GM21526 (cell line): ENCODE measurements around the gene INTS15.
A peak's percentile ranks its signal among the peaks of the same experiment; 100 is the strongest.

Source experiments
- ATAC-seq: cut with Tn5 transposase; IDR thresholded peaks from one replicate; pipeline ENCODE4 v1.9.1; 2021; ENCODE audit warnings: moderate library complexity; ENCODE audit not compliant: unreplicated experiment, low FRiP score

The INTS15 gene

DNA sequence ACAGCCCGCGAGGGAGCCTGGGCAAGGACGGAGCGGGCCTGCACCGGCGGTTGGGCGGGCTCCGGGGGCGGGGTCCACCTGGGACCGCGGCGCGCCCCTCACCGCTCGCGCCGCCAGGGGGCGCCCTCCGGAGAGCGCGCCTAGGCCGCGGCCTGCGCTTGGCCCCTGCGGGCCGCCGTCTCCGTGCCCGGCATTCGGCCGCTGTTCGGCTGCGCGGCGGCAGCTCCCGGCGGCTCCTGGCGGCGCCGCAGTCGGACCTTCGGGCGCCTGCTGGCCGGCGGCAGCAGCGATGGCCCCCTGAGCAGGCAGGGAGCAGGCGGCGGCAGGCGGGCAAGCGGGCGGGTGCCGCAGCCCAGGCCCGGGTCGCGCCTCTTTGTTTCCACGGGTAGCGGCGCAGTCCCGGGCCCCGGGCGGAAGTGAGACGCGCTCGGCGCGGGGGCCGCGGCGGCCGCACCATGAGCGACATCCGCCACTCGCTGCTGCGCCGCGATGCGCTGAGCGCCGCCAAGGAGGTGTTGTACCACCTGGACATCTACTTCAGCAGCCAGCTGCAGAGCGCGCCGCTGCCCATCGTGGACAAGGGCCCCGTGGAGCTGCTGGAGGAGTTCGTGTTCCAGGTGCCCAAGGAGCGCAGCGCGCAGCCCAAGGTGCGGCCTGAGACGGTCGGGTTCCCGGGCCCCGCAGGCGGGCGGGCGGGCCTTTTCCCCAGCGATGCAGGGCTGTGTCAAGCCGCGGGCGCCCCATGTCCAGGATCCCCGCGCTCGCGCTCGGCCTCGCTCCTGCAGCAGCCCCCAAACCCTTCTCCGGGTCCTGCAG lies at the start of gene INTS15:
Gene INTS15, plus strand, starts transcription at position 193 of the 816 bp plus-strand sequence. Its CDS starts 263 bp downstream, at position 456.
- peak; percentile 76 for ATAC-seq

DNA sequence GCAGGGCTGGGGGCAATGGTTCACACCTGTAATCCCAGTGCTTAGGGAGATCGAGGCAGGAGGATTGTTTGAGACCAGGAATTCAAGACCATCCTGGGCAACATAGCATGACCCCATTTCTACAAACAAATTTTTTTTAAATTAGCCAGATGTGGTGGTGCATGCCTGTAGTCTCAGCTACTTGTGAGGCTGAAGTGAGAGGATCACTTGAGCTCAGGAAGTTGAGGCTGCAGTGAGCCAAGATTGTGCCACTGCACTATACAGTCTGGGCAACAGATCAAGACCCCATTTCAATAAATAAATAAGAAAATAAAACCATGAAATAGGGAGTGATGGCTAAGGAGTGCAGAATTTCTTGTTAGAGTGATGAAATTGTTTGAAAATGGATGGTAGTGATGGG lies 47.5 kb upstream of the INTS15 start:
- no peak for ATAC-seq

DNA sequence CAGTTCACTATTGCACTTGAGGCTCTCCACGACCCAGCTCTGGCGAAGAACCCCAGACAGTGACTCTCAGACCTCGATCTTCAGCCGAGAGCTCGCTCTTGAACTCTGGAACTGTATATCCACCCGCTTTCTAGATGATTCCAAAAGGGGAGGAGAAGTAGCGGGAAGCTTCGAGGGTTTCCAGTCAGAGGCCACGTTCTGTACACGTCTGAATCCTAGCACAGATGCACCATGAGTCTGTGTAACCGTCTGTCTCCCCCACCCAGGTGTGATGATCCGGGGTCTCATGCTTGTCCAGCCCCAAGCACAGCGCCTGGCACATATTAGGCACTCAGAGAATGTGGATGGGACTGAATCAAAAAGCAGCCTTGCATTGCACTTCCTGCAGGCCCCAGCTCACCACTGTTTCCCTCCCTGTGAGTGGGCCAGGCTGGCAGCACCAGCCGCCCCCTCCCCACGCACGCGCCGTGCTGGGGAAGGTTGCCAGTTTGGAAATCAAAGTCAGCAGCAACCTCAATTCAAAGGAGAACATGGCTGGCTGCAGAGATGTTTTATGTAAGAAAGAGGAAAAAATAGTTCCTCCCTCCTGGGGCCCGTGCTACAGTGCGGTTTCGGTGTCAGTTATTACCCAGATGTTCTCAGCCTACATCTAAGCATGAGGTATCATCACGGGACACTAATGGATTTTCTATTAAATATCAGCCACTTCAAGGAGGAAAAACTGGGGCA lies 44.3 kb upstream of the INTS15 start:
- no peak for ATAC-seq

DNA sequence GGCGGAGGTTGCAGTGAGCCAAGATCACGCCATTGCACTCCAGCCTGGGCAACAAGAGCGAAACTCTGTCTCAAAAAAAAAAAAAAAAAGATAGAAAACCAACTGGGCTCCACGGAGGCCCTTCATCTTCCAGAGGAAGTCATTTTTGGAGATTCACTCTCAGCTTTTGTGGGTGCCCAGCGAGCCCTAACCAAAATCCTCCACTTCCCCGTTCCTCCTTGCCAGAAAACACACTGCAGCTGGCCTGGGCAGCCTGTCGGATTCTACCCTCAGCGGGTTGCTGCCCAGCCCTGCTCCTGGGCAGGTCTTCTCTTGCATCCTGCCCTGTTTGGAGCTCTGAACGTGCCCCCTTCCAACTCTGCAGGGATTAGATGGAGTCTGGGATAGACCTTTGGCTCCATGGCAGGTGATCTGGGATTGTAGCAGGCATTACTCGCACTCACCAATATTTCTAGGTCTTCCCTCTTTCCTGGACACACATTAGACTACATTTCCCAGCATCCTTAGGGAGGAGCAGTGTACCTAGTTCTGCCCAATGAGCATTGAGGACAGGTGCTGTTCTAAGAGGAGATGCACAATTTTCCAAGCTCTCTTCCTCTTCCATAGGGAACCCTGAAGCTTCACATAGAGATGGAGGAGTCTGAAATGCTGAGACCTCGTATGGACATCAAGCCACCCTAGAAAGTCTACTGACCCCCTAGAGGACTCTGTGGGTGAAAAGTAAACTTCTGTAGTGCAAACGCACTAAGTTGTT lies 43.1 kb upstream of the INTS15 start:
- ATAC-seq = no peak

DNA sequence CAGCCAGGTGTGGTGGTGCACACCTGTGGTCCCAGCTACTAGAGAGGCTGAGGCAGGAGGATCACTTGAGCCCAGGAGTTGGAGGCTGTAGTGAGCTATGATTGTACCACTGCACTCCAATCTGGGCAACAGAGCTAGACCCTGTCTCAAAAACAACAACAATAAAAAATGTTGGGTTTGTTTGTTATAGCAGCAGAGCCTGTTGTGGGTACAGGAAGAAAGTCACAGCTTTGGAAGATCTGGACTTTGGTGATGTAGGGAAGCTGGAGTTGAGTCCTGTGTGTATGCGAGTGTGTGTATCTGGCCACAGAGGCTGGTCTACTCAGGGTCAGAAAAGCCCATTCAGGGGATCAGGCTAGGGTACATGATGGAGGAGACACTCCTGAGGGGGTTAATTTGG lies 42.4 kb upstream of the INTS15 start:
- no peak for ATAC-seq

DNA sequence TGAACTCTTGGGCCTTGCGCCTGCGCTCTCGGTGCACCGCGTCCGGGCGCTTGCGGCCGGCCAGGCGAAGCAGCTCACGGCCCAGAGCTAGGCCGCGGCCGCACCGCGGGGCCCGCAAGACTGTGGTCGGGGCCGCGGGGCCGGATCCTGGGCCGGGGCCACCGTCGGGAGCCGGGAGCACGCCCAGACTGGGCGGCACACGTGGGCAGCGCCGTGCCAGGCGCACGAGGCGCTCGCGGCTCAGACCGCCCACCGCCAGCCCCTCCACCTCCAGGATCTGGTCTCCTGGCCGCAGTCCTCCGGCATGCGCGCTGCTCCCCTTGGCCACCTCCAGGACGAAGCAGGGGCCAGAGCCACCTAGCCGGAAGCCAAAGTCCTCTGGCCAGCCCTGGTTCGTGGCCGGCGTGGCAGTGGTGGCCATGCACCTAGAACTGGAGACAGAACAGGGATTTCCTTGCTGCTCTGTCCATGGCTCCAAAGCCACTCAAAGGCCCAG lies 38.8 kb upstream of the INTS15 start, which contains the start of gene GRID2IP:
Gene GRID2IP, minus strand, starts transcription at position 446 of the 496 bp plus-strand sequence. Its CDS starts 25 bp downstream, at position 421.
- no peak for ATAC-seq

DNA sequence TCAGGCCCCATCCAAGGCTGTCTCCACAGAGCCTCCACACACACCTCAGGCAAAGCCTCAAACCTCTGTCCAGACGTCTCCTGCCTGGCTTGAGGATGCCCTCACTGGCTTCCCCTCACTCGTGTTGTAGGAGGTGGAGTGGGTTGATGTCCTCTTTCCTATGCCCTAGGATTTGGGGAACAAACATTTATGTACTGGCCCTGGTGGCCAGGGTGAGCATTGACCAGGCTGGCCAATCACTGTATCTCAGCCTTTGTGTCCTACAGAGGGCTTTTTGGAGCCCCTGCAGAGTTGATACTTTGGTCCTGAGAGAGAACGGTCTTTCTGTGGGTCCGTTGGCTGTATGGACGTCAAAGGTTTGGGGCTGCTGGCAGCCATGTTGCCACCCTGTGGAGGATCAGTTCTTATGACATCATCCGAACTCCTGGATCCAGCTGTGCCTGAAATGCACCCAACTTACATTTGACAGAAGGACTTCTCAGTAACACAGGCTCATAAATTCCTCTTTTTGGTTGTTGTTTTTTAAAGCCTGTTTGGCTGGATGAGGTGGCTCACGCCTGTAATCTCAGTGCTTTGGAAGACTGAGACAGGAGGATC lies 36.3 kb upstream of the INTS15 start:
- no peak for ATAC-seq

DNA sequence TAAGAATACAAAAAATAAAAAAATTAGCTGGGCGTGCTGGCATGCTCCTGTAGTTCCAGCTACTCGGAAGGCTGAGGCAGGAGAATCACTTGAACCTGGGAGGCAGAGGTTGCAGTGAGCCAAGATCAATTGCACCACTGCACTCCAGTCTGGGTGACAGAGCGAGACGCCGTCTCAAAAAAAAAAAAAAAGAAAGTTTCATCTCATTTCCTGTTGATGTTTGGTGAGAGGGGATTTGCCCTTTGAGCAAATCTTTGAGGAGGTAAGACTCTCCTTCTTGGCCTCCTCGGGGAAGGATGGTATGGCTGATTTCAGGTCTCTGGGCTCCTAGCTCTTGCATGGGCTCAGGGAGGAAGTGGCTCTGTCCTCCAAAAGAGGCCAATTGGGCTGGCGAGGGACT lies 35.0 kb upstream of the INTS15 start:
- ATAC-seq = no peak

DNA sequence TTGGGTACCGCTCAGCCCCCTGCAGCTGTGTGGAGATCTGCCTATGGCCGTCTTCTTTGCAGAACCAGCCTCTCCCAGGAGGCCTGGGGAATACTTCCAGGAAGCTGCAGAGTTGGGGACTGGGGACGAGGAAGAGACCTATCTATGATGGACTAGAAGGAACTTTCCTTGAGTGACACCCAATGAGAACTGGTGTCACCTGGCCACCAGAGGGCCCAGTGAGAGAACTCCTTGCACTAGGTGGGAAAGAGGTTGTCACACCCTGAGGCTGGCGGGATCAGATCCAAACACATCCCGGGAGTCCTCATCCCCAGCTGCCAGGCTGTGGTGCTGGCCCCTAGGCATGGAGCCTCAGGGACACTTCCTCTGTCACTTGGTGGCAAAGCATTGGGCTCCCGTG lies 33.6 kb upstream of the INTS15 start:
- no peak for ATAC-seq

DNA sequence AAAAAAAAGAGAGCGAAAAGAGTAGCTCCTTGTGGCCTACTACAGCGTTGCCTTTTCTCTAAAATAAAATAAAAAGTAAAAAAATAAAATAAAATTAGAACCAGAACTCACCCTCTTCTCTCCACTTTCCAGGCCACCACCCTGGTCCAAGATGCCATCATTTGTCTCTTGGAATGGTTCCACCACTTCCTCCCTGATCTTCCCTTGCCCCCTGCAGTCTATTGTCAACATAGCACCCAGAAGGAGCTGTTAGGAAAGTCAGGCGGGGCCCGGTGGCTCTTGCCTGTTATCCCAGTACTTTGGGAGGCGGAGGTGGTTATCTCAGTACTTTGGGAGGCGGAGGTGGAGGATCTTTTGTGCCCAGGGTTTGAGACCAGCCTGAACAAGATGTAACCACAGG lies 31.0 kb upstream of the INTS15 start:
- no peak for ATAC-seq

DNA sequence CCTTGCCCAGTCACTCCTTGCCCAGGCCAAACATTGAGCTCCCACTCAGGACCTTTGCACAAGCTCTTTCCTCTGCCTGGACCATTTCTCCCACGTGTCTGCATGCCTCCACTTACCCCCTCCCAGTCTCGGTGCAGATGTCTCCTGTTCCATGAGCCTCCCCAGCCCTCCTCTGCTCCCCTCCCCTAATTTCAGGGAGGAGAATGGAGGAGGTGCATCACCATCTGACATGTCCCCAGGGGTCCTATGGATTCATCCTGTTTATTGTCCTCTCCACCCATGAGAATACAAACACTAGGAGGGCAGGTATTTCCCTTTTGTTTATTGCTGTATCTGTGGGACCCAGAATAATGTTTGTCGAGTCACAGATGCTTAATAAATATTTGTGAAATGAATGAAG lies 29.9 kb upstream of the INTS15 start:
- ATAC-seq = no peak

DNA sequence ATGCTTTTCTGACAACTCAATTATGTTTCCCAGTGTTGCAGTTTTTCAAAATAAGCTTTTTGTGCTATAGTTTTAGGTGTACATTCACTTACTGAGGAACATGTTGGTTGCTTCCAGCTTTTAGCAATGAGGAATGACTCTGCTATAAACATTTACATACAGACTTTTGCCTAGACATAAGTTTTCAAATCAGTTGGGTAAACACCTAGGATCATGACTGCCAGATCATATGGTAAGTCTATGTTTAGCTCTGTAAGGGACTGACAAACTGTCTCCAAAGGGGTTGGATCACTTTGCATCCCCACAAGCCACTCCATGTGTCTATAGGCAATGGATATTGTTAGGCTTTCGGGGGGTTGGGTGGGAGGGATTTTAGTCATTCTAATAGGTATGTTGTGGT lies 27.7 kb upstream of the INTS15 start:
- ATAC-seq = no peak

DNA sequence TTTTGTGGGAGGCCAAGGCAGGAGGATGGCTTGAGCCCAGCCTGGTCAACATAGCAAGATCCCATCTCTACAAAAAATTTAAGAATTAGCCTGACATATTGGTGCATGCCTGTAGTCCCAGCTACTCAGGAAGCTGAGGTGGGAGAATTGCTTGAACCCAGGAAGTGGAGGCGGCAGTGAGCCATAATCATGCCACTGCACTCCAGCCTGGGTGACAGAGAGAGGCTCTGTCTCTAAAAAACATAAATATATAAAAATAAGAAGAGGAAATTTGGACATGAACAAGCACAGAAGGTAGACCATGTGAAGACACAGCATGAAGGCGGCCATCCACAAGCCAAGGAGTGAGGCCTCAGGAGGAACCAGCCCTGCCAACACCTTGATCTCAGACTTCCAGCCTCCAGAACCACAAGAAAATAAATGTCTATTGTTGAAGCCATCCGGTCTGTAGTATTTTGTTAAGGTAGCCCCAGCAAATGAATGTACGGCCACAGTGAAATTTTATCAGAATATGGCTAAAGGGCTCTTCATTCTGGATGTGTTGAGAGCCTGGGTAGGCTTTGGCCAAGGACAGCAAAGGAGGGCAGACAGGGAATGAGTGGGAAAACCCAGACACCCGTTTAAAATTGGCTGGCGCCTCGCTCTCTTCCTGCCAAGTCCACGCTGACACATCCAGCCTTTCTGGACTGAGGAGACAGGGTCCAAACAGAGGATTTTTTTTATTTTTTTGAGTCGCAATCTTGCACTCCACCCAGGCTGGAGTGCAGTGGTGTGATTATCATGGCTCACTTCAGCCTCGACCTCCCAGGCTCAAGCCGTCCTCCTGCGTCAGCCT lies 25.7 kb upstream of the INTS15 start:
- no peak for ATAC-seq

DNA sequence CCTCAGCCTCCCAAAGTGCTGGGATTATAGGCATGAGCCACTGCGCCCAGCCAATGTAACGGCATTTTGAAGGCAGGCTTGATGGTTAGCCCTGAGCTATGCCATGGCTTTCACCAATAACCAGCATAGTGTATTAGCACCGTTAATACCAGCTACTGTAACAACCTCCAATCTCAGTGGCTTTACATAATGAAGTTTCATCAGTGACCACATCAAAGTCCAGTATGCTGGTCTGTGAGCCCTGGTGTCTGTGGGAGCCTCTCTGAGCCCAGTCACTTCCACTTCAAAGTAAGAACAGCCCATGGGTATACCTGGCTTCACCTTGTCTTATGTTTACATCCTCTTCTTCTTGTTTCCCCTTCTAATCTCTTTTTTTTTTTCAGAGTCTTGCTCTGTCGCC lies 24.2 kb upstream of the INTS15 start:
- no peak for ATAC-seq

DNA sequence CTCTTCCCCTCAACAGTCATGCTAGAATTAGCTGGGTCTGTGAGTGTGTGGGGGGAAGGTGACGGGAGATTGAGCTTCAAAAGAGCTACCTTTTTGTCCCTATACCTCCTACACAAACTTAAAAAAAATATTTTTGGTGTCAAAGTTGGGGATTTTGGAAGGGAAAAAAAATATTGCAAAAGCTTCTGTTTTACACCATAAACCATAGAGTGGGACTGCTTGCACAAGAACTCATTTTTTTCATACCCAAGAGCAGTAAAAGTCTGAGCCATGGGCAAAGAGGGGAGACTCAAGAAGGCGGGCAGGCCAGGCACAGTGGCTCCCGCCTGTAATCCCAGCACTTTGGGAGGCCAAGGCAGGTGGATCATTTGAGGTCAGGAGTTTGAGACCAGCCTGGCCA lies 21.9 kb upstream of the INTS15 start:
- ATAC-seq = no peak

DNA sequence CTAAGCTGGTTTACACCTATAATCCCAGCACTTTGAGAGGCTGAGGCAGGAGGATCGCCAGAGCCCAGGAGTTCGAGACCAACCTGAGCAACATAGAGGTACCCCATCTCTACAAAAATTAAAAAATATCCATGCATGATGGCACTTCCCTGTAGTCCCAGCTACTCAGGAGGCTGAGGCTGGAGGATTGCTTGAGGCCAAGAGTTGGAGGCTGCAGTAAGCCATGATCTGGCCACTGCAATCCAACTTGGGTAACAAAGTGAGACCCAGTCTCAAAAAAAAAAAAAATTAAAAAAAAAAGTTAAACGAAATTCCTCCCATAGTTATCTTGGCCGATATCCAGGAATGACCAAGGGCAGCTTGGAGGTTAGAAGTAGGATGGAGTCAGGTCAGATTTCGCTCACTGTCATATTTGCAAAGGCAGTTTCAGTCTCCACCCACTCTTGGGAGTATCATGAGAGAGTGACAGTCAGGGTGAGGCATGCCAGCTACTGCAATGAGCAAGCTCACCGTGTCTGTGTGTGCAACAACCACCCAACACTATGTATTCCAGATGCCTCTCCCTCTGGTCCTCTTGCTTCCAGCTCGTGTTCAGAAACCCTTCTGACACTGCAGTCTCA lies 18.6 kb upstream of the INTS15 start:
- ATAC-seq = no peak

DNA sequence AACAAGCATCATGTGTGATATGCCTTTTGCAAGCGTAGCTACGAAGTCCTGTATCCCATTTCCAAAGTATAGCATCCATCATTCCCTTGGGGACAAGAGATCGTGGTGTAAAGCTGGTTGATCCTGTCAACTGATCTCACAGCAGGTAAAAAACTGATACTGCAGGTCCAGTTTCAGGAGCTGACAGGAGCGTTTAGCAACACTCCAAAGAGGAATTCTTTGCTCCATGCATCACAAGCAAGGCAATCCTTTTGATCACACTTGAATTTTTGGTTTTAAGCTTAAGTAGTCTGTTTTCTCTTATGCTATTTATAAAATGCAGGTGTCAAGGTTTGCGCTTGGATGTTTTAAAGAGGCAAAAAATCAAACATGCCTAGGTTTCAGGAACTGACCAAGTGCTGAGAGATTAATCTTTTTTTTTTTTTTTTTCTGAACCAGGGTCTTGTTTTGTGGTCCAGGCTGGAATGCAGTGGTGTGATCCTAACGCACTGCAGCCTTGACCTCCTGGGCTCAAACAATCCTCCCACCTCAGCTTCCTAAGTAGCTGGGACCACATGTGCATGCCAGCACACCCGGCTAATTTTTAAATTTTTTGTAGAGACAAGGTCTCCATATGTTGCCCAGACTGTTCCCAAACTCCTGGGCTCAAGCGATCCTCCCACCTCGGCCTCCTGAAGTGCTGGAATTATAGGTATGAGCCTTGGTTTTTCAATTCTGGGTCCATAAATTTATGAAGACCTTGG lies 14.4 kb upstream of the INTS15 start:
- ATAC-seq = no peak

DNA sequence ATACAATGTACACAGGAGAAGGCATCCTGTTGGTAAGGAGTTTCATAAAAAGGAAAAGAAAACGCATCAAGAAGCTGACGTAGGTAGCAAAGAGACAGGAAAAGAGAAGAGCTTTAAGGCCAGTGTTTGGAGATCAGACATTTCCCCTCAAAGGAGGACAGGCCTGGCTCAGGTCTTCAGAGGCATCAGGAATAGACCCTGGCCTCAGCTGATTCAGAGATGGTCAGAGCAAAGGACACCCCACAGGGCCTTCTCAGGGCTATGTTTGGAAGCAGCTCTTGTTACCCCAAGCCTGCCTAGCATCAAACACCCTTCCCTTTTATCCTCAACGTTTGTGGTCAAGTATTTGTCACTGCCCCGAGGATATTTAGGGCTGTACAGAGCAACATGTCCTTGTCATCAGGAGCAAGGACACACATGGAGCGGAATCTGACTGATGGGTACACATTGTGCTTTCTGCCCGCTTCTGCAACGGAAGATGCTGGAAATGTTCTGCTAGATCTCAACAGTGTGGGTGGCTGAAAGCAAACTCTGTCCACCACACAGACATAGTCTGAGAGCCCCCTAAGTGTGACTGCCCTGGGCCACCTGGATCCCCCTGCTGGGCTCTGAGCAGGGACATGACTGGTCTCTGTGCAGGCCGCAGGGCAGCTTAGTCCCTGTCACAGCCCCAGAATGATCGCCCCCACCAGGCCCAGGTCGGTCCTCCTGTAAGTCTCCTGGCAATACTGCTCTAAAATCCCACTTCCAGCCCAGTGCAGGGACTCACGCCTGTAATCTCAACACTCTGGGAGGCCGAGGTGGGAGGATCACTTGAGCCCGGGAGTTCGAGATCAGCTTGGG lies 13.6 kb upstream of the INTS15 start:
- no peak for ATAC-seq
